A673 (cell line): ENCODE measurements around the gene LENG8. TPM values are rescaled to one million over a fixed set of nuclear protein-coding genes. Genes with fewer than 3 reads are reported as not detected.

Experiments
- BruUV-seq: library from RNA; stranded (reverse); fragments of 400-500 nt; replicated peaks from 2 replicates; lab custom pipeline; 2021; lab: Mats Ljungman, UMichigan
- CTCF ChIA-PET: fragments of 300-600 bp; sonication (Branson Sonifier 250); formaldehyde crosslinking; loops from one replicate; lab custom pipeline; 2022; ENCODE audit warnings: antibody characterized with exemption; lab: Charles Lee
- POLR2A ChIA-PET: fragments of 300-600 bp; sonication (Branson Sonifier 250); formaldehyde crosslinking; loops from one replicate; lab custom pipeline; 2022; ENCODE audit warnings: antibody characterized with exemption; ENCODE audit not compliant: low non-redundant PET; lab: Charles Lee
- DNase-seq: peaks from one replicate; pipeline ENCODE4 v3.0.0-alpha.2; 2015; ENCODE audit warnings: low spot score
- H3K27ac ChIP-seq: fragments of 200-600 bp; sonication (generic); 2 replicates; pipeline ENCODE4 v1.5.1; 2016; ENCODE audit warnings: mixed run types, low read depth, mild to moderate bottlenecking, mixed read lengths, antibody characterized with exemption, low read length; ENCODE audit not compliant: poor library complexity, severe bottlenecking
- H3K27me3 ChIP-seq: fragments of 200-600 bp; sonication (generic); replicated peaks from 2 replicates; pipeline ENCODE4 v1.6.1; 2017; ENCODE audit warnings: mixed run types, low read depth, mild to moderate bottlenecking, mixed read lengths, antibody characterized with exemption, low read length; ENCODE audit not compliant: insufficient read depth, poor library complexity
- H3K36me3 ChIP-seq: fragments of 200-600 bp; sonication (generic); 2 replicates; pipeline ENCODE4 v1.6.1; 2016; ENCODE audit warnings: mixed run types, mild to moderate bottlenecking, mixed read lengths, antibody characterized with exemption, low read length; ENCODE audit not compliant: insufficient read depth, poor library complexity, severe bottlenecking
- H3K4me1 ChIP-seq: fragments of 200-600 bp; sonication (generic); 2 replicates; pipeline ENCODE4 v1.6.1; 2017; ENCODE audit warnings: mixed run types, mild to moderate bottlenecking, mixed read lengths, antibody characterized with exemption, low read length; ENCODE audit not compliant: insufficient read depth, poor library complexity, severe bottlenecking
- H3K4me3 ChIP-seq: fragments of 200-600 bp; sonication (generic); 2 replicates; pipeline ENCODE4 v1.5.1; 2016; ENCODE audit warnings: low read depth, mixed run types, mild to moderate bottlenecking, mixed read lengths, low read length; ENCODE audit not compliant: poor library complexity, severe bottlenecking
- H3K9me3 ChIP-seq: fragments of 200-600 bp; sonication (generic); 2 replicates; pipeline ENCODE4 v1.6.1; 2016; ENCODE audit warnings: mixed run types, low read depth, mild to moderate bottlenecking, mixed read lengths, antibody characterized with exemption, low read length; ENCODE audit not compliant: poor library complexity, severe bottlenecking
- CTCF ChIP-seq: fragments of 300-800, 200-600 bp; sonication (generic); conservative IDR thresholded peaks from 2 replicates; pipeline ENCODE4 v1.5.1; 2017; ENCODE audit warnings: low read depth, mild to moderate bottlenecking, antibody characterized with exemption, low read length, moderate library complexity, mixed read lengths
- EZH2 ChIP-seq: fragments of 200-600 bp; sonication (generic); IDR thresholded peaks from 2 replicates; pipeline ENCODE4 v1.6.1; 2017; ENCODE audit warnings: borderline replicate concordance, low read depth, mild to moderate bottlenecking, mixed read lengths, antibody characterized with exemption, low read length; ENCODE audit not compliant: poor library complexity, severe bottlenecking
- intact Hi-C: fragments of 100-400 bp; cut with micrococcal nuclease; formaldehyde crosslinking; loops from one replicate; pipeline ENCODE4 v1.10.0; 2022; ENCODE audit not compliant: unreplicated experiment
- total RNA-seq: library from RNA; stranded (reverse); gene quantifications from 2 replicates; pipeline ENCODE4 v1.2.3, GENCODE V29; 2021

The LENG8 gene
- total RNA-seq, 1 experiment from 2014 or later: 129 TPM

- no peak overlapping the region for H3K27ac ChIP-seq
- no peak for TF ChIP-seq CTCF
- no peak for TF ChIP-seq EZH2
- intact Hi-C loops: no loop called here
Measured at GRCh38 chr19:54405628-54406027, 43.4 kb upstream of the LENG8 start.

DNA sequence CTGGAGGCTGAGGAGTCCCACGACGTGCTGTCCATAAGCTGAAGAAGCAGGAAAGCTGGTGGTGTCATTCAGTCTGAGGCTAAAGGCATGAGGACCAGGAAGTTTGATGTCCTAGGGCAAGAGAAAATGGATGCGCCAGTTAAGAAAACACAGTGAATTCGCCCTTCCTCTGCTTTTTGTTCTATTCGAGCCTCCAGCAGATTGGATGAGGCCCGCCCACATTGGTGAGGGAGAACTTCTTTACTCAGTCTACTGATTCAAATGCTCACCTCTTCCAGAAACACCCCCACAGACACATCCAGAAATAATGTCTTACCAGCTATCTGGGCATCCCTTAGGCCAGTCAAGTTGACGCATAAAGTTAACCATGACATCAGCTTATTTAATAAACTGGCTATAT lies 41.2 kb upstream of the LENG8 start:
- no peaks in the 10 kb centered on the region for H3K9me3 ChIP-seq
- BruUV-seq: no TSS peak
- POLR2A ChIA-PET: no interaction called here
- H3K27me3 ChIP-seq: peaks cover 5% of the 10 kb centered on the region
- CTCF ChIA-PET: no interaction called here
- H3K4me3 ChIP-seq: no peak overlapping the region
- intact Hi-C loops: no loop called here
- H3K36me3 ChIP-seq: no peaks in the 10 kb centered on the region
- TF ChIP-seq CTCF (no peak), EZH2 (no peak)
- no peak overlapping the region for H3K27ac ChIP-seq
- H3K4me1 ChIP-seq: no peaks in the 10 kb centered on the region
- DNase-seq: no peak

More at GRCh38 chr19:54405628-54406027, 43.4 kb upstream of the LENG8 start:
- Histone ChIP-seq H3K9me3 (no peaks in the 10 kb centered on the region), H3K36me3 (no peaks in the 10 kb centered on the region), H3K4me1 (no peaks in the 10 kb centered on the region), H3K4me3 (no peak overlapping the region), H3K27me3 (peaks cover 5% of the 10 kb centered on the region)
- ChIA-PET CTCF (no interaction called here), POLR2A (no interaction called here)
- no TSS peak for BruUV-seq
- DNase-seq: no peak

- intact Hi-C loops: no loop called here
- H3K36me3 ChIP-seq: no peaks in the 10 kb centered on the region
- H3K27me3 ChIP-seq: peaks cover 5% of the 10 kb centered on the region
- no peak overlapping the region for H3K27ac ChIP-seq
- no peak for DNase-seq
- TF ChIP-seq EZH2 (no peak), CTCF (no peak)
- POLR2A ChIA-PET: no interaction called here
- H3K4me3 ChIP-seq: no peak overlapping the region
- H3K9me3 ChIP-seq: no peaks in the 10 kb centered on the region
- CTCF ChIA-PET: no interaction called here
- no peaks in the 10 kb centered on the region for H3K4me1 ChIP-seq
- no TSS peak for BruUV-seq
Measured at GRCh38 chr19:54408456-54409026, 40.5 kb upstream of the LENG8 start.
